Mesendoderm (in vitro differentiated cells): ENCODE results near the gene NPPA.

ENCODE experiments used
- DNase-seq: peaks from one replicate; pipeline ENCODE4 v3.0.0; 2013
- H2AK5ac ChIP-seq: 2 replicates; pipeline ENCODE4 v1.6.1; 2013; ENCODE audit warnings: low read length, inconsistent platforms
- H2BK120ac ChIP-seq: 2 replicates; pipeline ENCODE4 v1.6.1; 2013; ENCODE audit warnings: low read depth, mild to moderate bottlenecking, low read length, moderate library complexity, mixed read lengths
- H2BK15ac ChIP-seq: replicated peaks from 2 replicates; pipeline ENCODE4 v1.6.1; 2013; ENCODE audit warnings: low read depth, mild to moderate bottlenecking, moderate library complexity
- H2BK5ac ChIP-seq: 2 replicates; pipeline ENCODE4 v1.6.1; 2013; ENCODE audit warnings: low read length, inconsistent platforms
- H3K18ac ChIP-seq: 2 replicates; pipeline ENCODE4 v1.6.1; 2013; ENCODE audit warnings: mild to moderate bottlenecking, low read length, mixed read lengths
- H3K23ac ChIP-seq: one replicate; pipeline ENCODE4 v1.6.1; 2013; ENCODE audit warnings: low read length
- H3K27ac ChIP-seq: 2 replicates; pipeline ENCODE4 v1.5.1; 2013; ENCODE audit warnings: low read depth, mild to moderate bottlenecking, inconsistent platforms, low read length, moderate library complexity
- H3K27me3 ChIP-seq: 2 replicates; pipeline ENCODE4 v1.6.1; 2013; ENCODE audit warnings: low read length, control low read depth, mild to moderate bottlenecking, inconsistent platforms; ENCODE audit not compliant: insufficient read depth, poor library complexity
- H3K36me3 ChIP-seq: 2 replicates; pipeline ENCODE4 v1.6.1; 2013; ENCODE audit warnings: low read length, inconsistent platforms; ENCODE audit not compliant: control insufficient read depth, insufficient read depth
- H3K4ac ChIP-seq: one replicate; pipeline ENCODE4 v1.6.1; 2013; ENCODE audit warnings: low read depth, mild to moderate bottlenecking, low read length, moderate library complexity
- H3K4me1 ChIP-seq: 2 replicates; pipeline ENCODE4 v1.6.1; 2013; ENCODE audit warnings: low read depth, low read length, inconsistent platforms; ENCODE audit not compliant: control insufficient read depth
- H3K4me2 ChIP-seq: 2 replicates; pipeline ENCODE4 v1.6.1; 2013; ENCODE audit warnings: low read length
- H3K4me3 ChIP-seq: 2 replicates; pipeline ENCODE4 v1.5.1; 2013; ENCODE audit warnings: mild to moderate bottlenecking, low read length
- H3K56ac ChIP-seq: one replicate; pipeline ENCODE4 v1.6.1; 2013; ENCODE audit warnings: low read length
- H3K79me1 ChIP-seq: 2 replicates; pipeline ENCODE4 v1.6.1; 2013; ENCODE audit warnings: low read length, inconsistent platforms
- H3K79me2 ChIP-seq: 2 replicates; pipeline ENCODE4 v1.6.1; 2013; ENCODE audit warnings: mild to moderate bottlenecking, low read length; ENCODE audit not compliant: control insufficient read depth, insufficient read depth
- H3K9ac ChIP-seq: 2 replicates; pipeline ENCODE4 v1.6.1; 2013; ENCODE audit warnings: low read length, inconsistent platforms
- H4K5ac ChIP-seq: one replicate; pipeline ENCODE4 v1.6.1; 2013; ENCODE audit warnings: low read length
- H4K8ac ChIP-seq: one replicate; pipeline ENCODE4 v1.6.1; 2013; ENCODE audit warnings: low read depth, mild to moderate bottlenecking, control low read depth, low read length, moderate library complexity
- WGBS: extraction: QIAGEN DNeasy Blood & Tissue Kit; methylation state at CpG from one replicate; pipeline ENCODE4 v1.1.7; 2013; ENCODE audit warnings: low lambda C conversion rate, missing lambda C conversion rate; ENCODE audit not compliant: insufficient coverage; ENCODE audit errors: extremely low coverage; 5-methylcytosine and 5-hydroxymethylcytosine counted together

The NPPA gene

GRCh38 chr1:11802973-11803885 lies 44.4 kb downstream of the NPPA start:
- Histone ChIP-seq H3K27ac (no peak overlapping the region), H3K4me3 (peak overlapping the region; percentile 48), H2AK5ac (peak overlapping the region; percentile 69), H3K9ac (peak overlapping the region; percentile 68), H3K56ac (peak overlapping the region; percentile 91), H3K4ac (no peak overlapping the region), H3K36me3 (peaks cover 4% of the 10 kb centered on the region), H2BK15ac (no peak overlapping the region), H3K23ac (no peak overlapping the region), H3K4me1 (peaks cover 12% of the 10 kb centered on the region), H3K18ac (no peak overlapping the region), H3K4me2 (peak overlapping the region; percentile 99), H4K5ac (no peak overlapping the region), H3K79me1 (peaks cover 12% of the 10 kb centered on the region), H4K8ac (no peak overlapping the region), H2BK5ac (peak overlapping the region; percentile 84), H3K27me3 (no peaks in the 10 kb centered on the region), H3K79me2 (peaks cover 23% of the 10 kb centered on the region), H2BK120ac (no peak overlapping the region)
- WGBS, result no CpG with 5 or more reads among the region's 28 CpGs
- DNase-seq, result peak; percentile 98

GRCh38 chr1:11802616-11802972 lies 45.0 kb downstream of the NPPA start:
- H4K5ac ChIP-seq, result no peak overlapping the region
- H3K4me2 ChIP-seq, result peak overlapping the region; percentile 99
- no peak overlapping the region for H2AK5ac ChIP-seq
- H3K23ac ChIP-seq, result no peak overlapping the region
- H3K79me1 ChIP-seq, result peaks cover 12% of the 10 kb centered on the region
- no peak overlapping the region for H3K4ac ChIP-seq
- no peak overlapping the region for H3K27ac ChIP-seq
- peak overlapping the region; percentile 91 for H3K56ac ChIP-seq
- no peaks in the 10 kb centered on the region for H3K27me3 ChIP-seq
- no CpG with 5 or more reads among the region's 6 CpGs for WGBS
- H3K9ac ChIP-seq, result peak overlapping the region; percentile 68
- H3K79me2 ChIP-seq, result peaks cover 19% of the 10 kb centered on the region
- no peak overlapping the region for H2BK5ac ChIP-seq
- H4K8ac ChIP-seq, result no peak overlapping the region
- DNase-seq, result peak; percentile 75
- no peak overlapping the region for H3K18ac ChIP-seq
- H2BK120ac ChIP-seq, result no peak overlapping the region
- peaks cover 12% of the 10 kb centered on the region for H3K4me1 ChIP-seq
- no peak overlapping the region for H2BK15ac ChIP-seq
- H3K4me3 ChIP-seq, result no peak overlapping the region
- peaks cover 4% of the 10 kb centered on the region for H3K36me3 ChIP-seq

GRCh38 chr1:11800756-11801433 lies 46.7 kb downstream of the NPPA start:
- no peak for DNase-seq
- no peak overlapping the region for H3K23ac ChIP-seq
- H3K56ac ChIP-seq, result no peak overlapping the region
- H3K4me1 ChIP-seq, result peaks cover 12% of the 10 kb centered on the region
- H3K4ac ChIP-seq, result no peak overlapping the region
- H3K36me3 ChIP-seq, result peaks cover 4% of the 10 kb centered on the region
- no peak overlapping the region for H3K4me3 ChIP-seq
- no peak overlapping the region for H3K4me2 ChIP-seq
- no peak overlapping the region for H2BK120ac ChIP-seq
- H3K79me1 ChIP-seq, result peaks cover 9% of the 10 kb centered on the region
- H4K8ac ChIP-seq, result no peak overlapping the region
- no peak overlapping the region for H4K5ac ChIP-seq
- peaks cover 7% of the 10 kb centered on the region for H3K79me2 ChIP-seq
- no peak overlapping the region for H3K18ac ChIP-seq
- no peak overlapping the region for H3K27ac ChIP-seq
- H2BK5ac ChIP-seq, result no peak overlapping the region
- no peak overlapping the region for H3K9ac ChIP-seq
- no peak overlapping the region for H2BK15ac ChIP-seq
- WGBS, result no CpG with 5 or more reads among the region's 21 CpGs
- H2AK5ac ChIP-seq, result no peak overlapping the region
- no peaks in the 10 kb centered on the region for H3K27me3 ChIP-seq

- H2BK5ac ChIP-seq, result no peak overlapping the region
- peaks cover 9% of the 10 kb centered on the region for H3K79me1 ChIP-seq
- no peak overlapping the region for H3K4me3 ChIP-seq
- no peak overlapping the region for H3K4ac ChIP-seq
- no peaks in the 10 kb centered on the region for H3K27me3 ChIP-seq
- H3K79me2 ChIP-seq, result peaks cover 7% of the 10 kb centered on the region
- H3K27ac ChIP-seq, result no peak overlapping the region
- H3K9ac ChIP-seq, result no peak overlapping the region
- H3K18ac ChIP-seq, result no peak overlapping the region
- no peak overlapping the region for H3K4me2 ChIP-seq
- no peak overlapping the region for H4K5ac ChIP-seq
- DNase-seq, result no peak
- no peak overlapping the region for H3K56ac ChIP-seq
- H4K8ac ChIP-seq, result no peak overlapping the region
- WGBS, result no CpG with 5 or more reads among the region's 8 CpGs
- no peak overlapping the region for H2AK5ac ChIP-seq
- peaks cover 4% of the 10 kb centered on the region for H3K36me3 ChIP-seq
- H2BK15ac ChIP-seq, result no peak overlapping the region
- no peak overlapping the region for H3K23ac ChIP-seq
- H3K4me1 ChIP-seq, result peaks cover 12% of the 10 kb centered on the region
- no peak overlapping the region for H2BK120ac ChIP-seq
Measured at GRCh38 chr1:11800391-11800755, 47.2 kb downstream of the NPPA start.

DNA sequence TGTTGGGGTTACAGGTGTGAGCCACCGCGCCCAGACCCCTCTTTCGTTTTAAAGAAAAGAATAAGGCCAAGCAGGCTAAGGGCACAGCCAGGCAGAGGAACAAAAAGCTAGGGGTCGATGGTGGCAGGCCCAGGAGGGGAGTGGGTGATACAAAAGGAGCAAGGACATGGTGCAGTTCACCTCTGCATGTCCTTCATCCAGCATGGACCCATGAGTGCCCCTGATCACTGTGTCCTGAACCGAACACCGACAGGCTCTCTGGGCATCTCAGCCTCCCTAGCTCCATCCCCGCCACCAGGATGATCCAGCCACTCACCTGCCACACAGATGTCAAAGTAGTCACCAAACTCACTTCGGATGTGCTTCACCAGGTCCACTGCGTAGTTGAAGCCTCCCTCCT lies 47.7 kb downstream of the NPPA start:
- Histone ChIP-seq H3K79me2 (peaks cover 4% of the 10 kb centered on the region), H3K23ac (no peak overlapping the region), H2AK5ac (no peak overlapping the region), H2BK120ac (no peak overlapping the region), H2BK15ac (no peak overlapping the region), H3K9ac (no peak overlapping the region), H3K4ac (no peak overlapping the region), H3K4me1 (peaks cover 11% of the 10 kb centered on the region), H3K36me3 (peaks cover 6% of the 10 kb centered on the region), H3K4me2 (no peak overlapping the region), H4K8ac (no peak overlapping the region), H3K18ac (no peak overlapping the region), H4K5ac (no peak overlapping the region), H3K27ac (no peak overlapping the region), H3K79me1 (peaks cover 7% of the 10 kb centered on the region), H3K4me3 (no peak overlapping the region), H2BK5ac (no peak overlapping the region), H3K56ac (no peak overlapping the region), H3K27me3 (no peaks in the 10 kb centered on the region)
- DNase-seq, result no peak
- no CpG with 5 or more reads among the region's 9 CpGs for WGBS
